Measurements from ENCODE around the gene KRTAP9-9. TPM values are rescaled to one million over a fixed set of nuclear protein-coding genes. Genes with fewer than 3 reads are reported as not detected.

The KRTAP9-9 gene
- total and polyA plus RNA-seq, 9 of the 15 experiments (the other 6 are each of a cell fraction or from before 2014, with no cell fraction given) = not detected

DNA sequence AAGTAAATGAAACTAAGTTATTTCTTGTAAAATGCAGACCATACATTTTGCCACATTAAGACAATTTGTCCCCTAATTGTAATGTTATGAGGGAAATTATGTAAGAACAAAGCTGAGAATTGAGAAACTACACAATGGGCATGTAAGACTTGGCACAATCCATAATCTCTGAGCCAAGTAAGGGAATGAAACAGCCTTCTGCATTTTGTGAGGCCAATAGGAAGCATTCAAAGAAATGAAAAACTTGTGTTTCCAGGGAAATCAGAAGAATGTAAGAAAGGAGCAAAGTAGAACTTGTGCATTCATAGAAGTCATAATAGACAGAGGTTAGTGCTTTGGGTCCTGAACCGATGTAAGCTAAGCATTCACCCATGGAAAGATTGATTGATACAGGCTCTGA, 3.9 kb upstream of the KRTAP9-9 start:
- ChIA-PET POLR2A (no interaction called here), CTCF (ENCODE audit: low intra/inter-chr PET ratio) (no interaction called here)
- no peak overlapping the region for H2AFZ ChIP-seq (ENCODE audit: low read depth, low read length)
- no peaks in the 10 kb centered on the region for H3K9me3 ChIP-seq (replicated peaks; ENCODE audit: control insufficient read depth, insufficient read depth, low read depth, low read length)
- H3K4me1 ChIP-seq (replicated peaks in 1 of 2; ENCODE audit: control insufficient read depth in 2 of 2, insufficient read depth in 2 of 2, low read length in 2 of 2) = no peaks in the 10 kb centered on the region
- no peak overlapping the region for H3K27ac ChIP-seq (ENCODE audit: extremely low read depth, low read depth, low read length)
- WGBS (ENCODE audit: insufficient coverage, low coverage, missing lambda C conversion rate) = 0% methylated on average over 1 of the region's 1 CpG
- ATAC-seq = no peak
- BruUV-seq (replicated peaks) = no TSS peak
- no peak overlapping the region for H3K4me2 ChIP-seq (ENCODE audit: insufficient read depth, low read length)
- H3K79me2 ChIP-seq (ENCODE audit: control insufficient read depth, insufficient read depth, low read length) = no peaks in the 10 kb centered on the region
- H3K9me1 ChIP-seq (ENCODE audit: control insufficient read depth, insufficient read depth, low read length) = no peaks in the 10 kb centered on the region
- no peak overlapping the region for H3K4me3 ChIP-seq
- no peak for FAIRE-seq
- H3K27me3 ChIP-seq (ENCODE audit: control insufficient read depth in 2 of 2, insufficient read depth in 2 of 2, low read length in 2 of 2) = peaks cover 0 to 2% of the 10 kb centered on the region in 2 experiments; a peak in 1 of 5 replicates
- intact Hi-C loops (cut with micrococcal nuclease) (no loop called here), in situ Hi-C loops (cut with MboI) (no loop called here)
- no peaks in the 10 kb centered on the region for H4K20me1 ChIP-seq (replicated peaks; ENCODE audit: control insufficient read depth, insufficient read depth, low read length)
- H3K36me3 ChIP-seq (ENCODE audit: control insufficient read depth, insufficient read depth, low read length) = no peaks in the 10 kb centered on the region
- TF ChIP-seq ATF7 (IDR thresholded peaks at IDR 0.05) = no peak
- peak in 1 of 4 experiments; percentile 0 for DNase-seq (ENCODE audit: extremely low read depth in 1 of 4, low spot score in 3 of 4)
- H3K9ac ChIP-seq (ENCODE audit: insufficient read depth in 1 of 2, low read depth in 2 of 2, low read length in 2 of 2) = no peak overlapping the region

DNA sequence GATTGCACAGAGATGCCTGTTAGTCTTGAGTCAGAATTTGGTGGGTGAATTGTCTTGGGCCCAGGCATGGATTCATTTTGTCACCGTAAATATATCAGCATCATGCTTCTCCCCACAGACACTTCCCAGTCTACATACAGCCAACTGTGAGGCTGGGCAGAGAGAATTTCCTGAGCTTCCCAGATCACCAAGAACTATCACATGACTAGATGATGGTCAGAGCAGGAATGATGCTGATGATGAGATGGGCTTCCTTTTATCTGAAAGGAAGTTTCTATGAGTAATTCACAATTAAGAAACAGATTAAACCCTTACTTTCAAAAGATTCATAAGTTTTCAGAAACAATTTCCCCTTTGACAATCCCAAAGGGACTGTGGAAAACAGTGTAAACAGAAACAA, 323 bp upstream of the KRTAP9-9 start:
- no peak overlapping the region for H2AFZ ChIP-seq (ENCODE audit: low read depth, low read length)
- in situ Hi-C loops (cut with MboI) (no loop called here), intact Hi-C loops (cut with micrococcal nuclease) (no loop called here)
- ChIA-PET POLR2A (no interaction called here), CTCF (ENCODE audit: low intra/inter-chr PET ratio) (interaction anchor here (0.6 kb wide), 1 partner anchor 54 kb away, joined by 3 read pairs; the partner anchor contains the start of gene KRTAP16-1)
- ATAC-seq (no peak), FAIRE-seq (no peak), DNase-seq (ENCODE audit: extremely low read depth in 1 of 4, low spot score in 3 of 4) (peak in 2 of 4 experiments; percentile 0)
- WGBS (ENCODE audit: insufficient coverage, low coverage, missing lambda C conversion rate) = 0% methylated on average over 1 of the region's 1 CpG
- no peak overlapping the region for H3K4me3 ChIP-seq
- TF ChIP-seq RFX7 (CRISPR knock-in tag; IDR thresholded peaks at IDR 0.05) (no peak), ZFP36 (IDR thresholded peaks at IDR 0.05; ENCODE audit: low read depth, low read length, partially characterized antibody) (no peak), BACH1 (tag; IDR thresholded peaks at IDR 0.05) (no peak), MYNN (IDR thresholded peaks at IDR 0.05) (no peak), MYNN (CRISPR knock-in tag; IDR thresholded peaks at IDR 0.05) (no peak), PHTF2 (CRISPR knock-in tag; IDR thresholded peaks at IDR 0.05) (no peak), ZNF274 (IDR thresholded peaks at IDR 0.05; ENCODE audit: borderline replicate concordance, low read depth, low read length) (no peak), SMARCE1 (IDR thresholded peaks at IDR 0.05) (no peak)
- H3K9me1 ChIP-seq (ENCODE audit: control insufficient read depth, insufficient read depth, low read length) = no peaks in the 10 kb centered on the region
- H3K9me3 ChIP-seq (replicated peaks; ENCODE audit: control insufficient read depth, insufficient read depth, low read depth, low read length) = no peaks in the 10 kb centered on the region
- no peaks in the 10 kb centered on the region for H4K20me1 ChIP-seq (replicated peaks; ENCODE audit: control insufficient read depth, insufficient read depth, low read length)
- H3K9ac ChIP-seq (ENCODE audit: insufficient read depth in 1 of 2, low read depth in 2 of 2, low read length in 2 of 2) = no peak overlapping the region
- no peaks in the 10 kb centered on the region for H3K79me2 ChIP-seq (ENCODE audit: control insufficient read depth, insufficient read depth, low read length)
- no peak overlapping the region for H3K27ac ChIP-seq (ENCODE audit: extremely low read depth, low read depth, low read length)
- H3K4me1 ChIP-seq (replicated peaks in 1 of 2; ENCODE audit: control insufficient read depth in 2 of 2, insufficient read depth in 2 of 2, low read length in 2 of 2) = no peaks in the 10 kb centered on the region
- no peaks in the 10 kb centered on the region for H3K36me3 ChIP-seq (ENCODE audit: control insufficient read depth, insufficient read depth, low read length)
- no TSS peak for BruUV-seq (replicated peaks)
- no peak overlapping the region for H3K4me2 ChIP-seq (ENCODE audit: insufficient read depth, low read length)
- H3K27me3 ChIP-seq (ENCODE audit: control insufficient read depth in 2 of 2, insufficient read depth in 2 of 2, low read length in 2 of 2) = peaks cover 0 to 2% of the 10 kb centered on the region in 2 experiments; a peak in 1 of 5 replicates
